ENCODE data around the gene ALG12. TPM values are rescaled to one million over a fixed set of nuclear protein-coding genes. Genes with fewer than 3 reads are reported as not detected.
A peak's percentile ranks its signal among the peaks of the same experiment; 100 is the strongest.

Gene ALG12
- total RNA-seq, 2 experiments from 2014 or later: 11.4 to 11.7 TPM

GRCh38 chr22:49965091-49966040 lies 47.1 kb upstream of the ALG12 start:
- Histone ChIP-seq H3K79me2 (ENCODE audit: insufficient read depth, low read depth, low read length) (peaks cover 32% of the 10 kb centered on the region; the same call in 1 of the 2 replicates), H3K4me1 (ENCODE audit: insufficient read depth, low read length, poor library complexity, severe bottlenecking) (peaks cover 45% of the 10 kb centered on the region), H2AFZ (ENCODE audit: low read length) (no peak overlapping the region), H3K27ac (ENCODE audit: low read depth, low read length, poor library complexity, severe bottlenecking) (no peak overlapping the region), H3K4me3 (ENCODE audit: low read depth, low read length, poor library complexity, severe bottlenecking) (no peak overlapping the region), H4K20me1 (ENCODE audit: insufficient read depth, low read length) (0 out of 2 replicates have a peak, but pooled peaks cover 4% of the 10 kb centered on the region), H3K4me2 (ENCODE audit: low read length) (no peak overlapping the region), H3K36me3 (ENCODE audit: insufficient read depth, low read length) (peaks cover 45% of the 10 kb centered on the region), H3K9me2 (ENCODE audit: insufficient read depth, low read length) (no peaks in the 10 kb centered on the region), H3K9me3 (ENCODE audit: low read length) (no peaks in the 10 kb centered on the region)
- intact Hi-C loops (cut with micrococcal nuclease; ENCODE audit: unreplicated experiment): no loop called here
- CTCF ChIA-PET (ENCODE audit: unreplicated experiment): no interaction called here
- TF ChIP-seq EZH2phosphoT487 (IDR thresholded peaks at IDR 0.05; ENCODE audit: borderline replicate concordance, low read depth, low read length) (no peak), CTCF (conservative IDR thresholded peaks at IDR 0.05; ENCODE audit: low read length) (no peak)
- no TSS peak for BruUV-seq (replicated peaks)
- POLR2A ChIA-PET: no interaction called here
- DNase-seq (ENCODE audit: low spot score): no peak

GRCh38 chr22:49964136-49965090 lies 46.2 kb upstream of the ALG12 start:
- H3K4me1 ChIP-seq (ENCODE audit: insufficient read depth, low read length, poor library complexity, severe bottlenecking): peaks cover 49% of the 10 kb centered on the region
- H3K9me2 ChIP-seq (ENCODE audit: insufficient read depth, low read length): no peaks in the 10 kb centered on the region
- CTCF ChIA-PET (ENCODE audit: unreplicated experiment): no interaction called here
- H2AFZ ChIP-seq (ENCODE audit: low read length): no peak overlapping the region
- peak overlapping the region; percentile 76; the same call in 1 of the 2 replicates for H3K4me2 ChIP-seq (ENCODE audit: low read length)
- H3K79me2 ChIP-seq (ENCODE audit: insufficient read depth, low read depth, low read length): peaks cover 32% of the 10 kb centered on the region; the same call in 1 of the 2 replicates
- H4K20me1 ChIP-seq (ENCODE audit: insufficient read depth, low read length): 0 out of 2 replicates have a peak, but pooled peaks cover 4% of the 10 kb centered on the region
- POLR2A ChIA-PET: no interaction called here
- TF ChIP-seq EZH2phosphoT487 (IDR thresholded peaks at IDR 0.05; ENCODE audit: borderline replicate concordance, low read depth, low read length): no peak
- TF ChIP-seq CTCF (conservative IDR thresholded peaks at IDR 0.05; ENCODE audit: low read length): no peak
- H3K27ac ChIP-seq (ENCODE audit: low read depth, low read length, poor library complexity, severe bottlenecking): no peak overlapping the region
- intact Hi-C loops (cut with micrococcal nuclease; ENCODE audit: unreplicated experiment): no loop called here
- peak overlapping the region; percentile 98 for H3K4me3 ChIP-seq (ENCODE audit: low read depth, low read length, poor library complexity, severe bottlenecking)
- BruUV-seq (replicated peaks): no TSS peak
- no peaks in the 10 kb centered on the region for H3K9me3 ChIP-seq (ENCODE audit: low read length)
- DNase-seq (ENCODE audit: low spot score): no peak
- peaks cover 45% of the 10 kb centered on the region for H3K36me3 ChIP-seq (ENCODE audit: insufficient read depth, low read length)

All from OCI-LY7 (cell line).